ENCODE data around the gene WFIKKN1.

The WFIKKN1 gene

DNA sequence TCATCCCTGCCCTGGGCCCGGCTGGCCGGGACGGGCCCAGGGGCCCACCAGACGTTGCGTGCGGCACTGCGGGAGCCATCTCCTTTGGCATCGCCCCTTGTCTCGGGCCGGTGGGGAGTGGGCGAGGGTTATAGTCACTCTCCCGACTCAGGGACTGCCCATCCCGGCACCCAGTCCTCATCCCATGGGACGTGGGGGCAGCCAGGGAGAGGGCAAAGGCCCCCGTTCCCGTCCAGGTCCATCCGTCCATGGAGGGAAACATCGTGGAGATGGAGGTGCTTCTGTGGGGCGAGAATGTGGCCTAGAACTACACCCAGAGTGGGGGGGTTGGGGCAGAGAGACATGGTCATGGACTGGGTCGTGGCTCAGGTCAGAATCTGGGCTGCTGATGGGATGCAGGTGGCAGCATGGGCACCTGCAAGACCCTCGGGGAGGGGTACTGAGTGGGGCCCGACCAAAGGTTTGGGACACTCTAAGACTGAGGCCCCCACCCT, 15.9 kb downstream of the WFIKKN1 start (continued):
- TF ChIP-seq, protein P1, sequence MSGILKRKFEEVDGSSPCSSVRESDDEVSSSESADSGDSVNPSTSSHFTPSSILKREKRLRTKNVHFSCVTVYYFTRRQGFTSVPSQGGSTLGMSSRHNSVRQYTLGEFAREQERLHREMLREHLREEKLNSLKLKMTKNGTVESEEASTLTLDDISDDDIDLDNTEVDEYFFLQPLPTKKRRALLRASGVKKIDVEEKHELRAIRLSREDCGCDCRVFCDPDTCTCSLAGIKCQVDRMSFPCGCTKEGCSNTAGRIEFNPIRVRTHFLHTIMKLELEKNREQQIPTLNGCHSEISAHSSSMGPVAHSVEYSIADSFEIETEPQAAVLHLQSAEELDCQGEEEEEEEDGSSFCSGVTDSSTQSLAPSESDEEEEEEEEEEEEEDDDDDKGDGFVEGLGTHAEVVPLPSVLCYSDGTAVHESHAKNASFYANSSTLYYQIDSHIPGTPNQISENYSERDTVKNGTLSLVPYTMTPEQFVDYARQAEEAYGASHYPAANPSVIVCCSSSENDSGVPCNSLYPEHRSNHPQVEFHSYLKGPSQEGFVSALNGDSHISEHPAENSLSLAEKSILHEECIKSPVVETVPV (CRISPR knock-in tag; IDR thresholded peaks at IDR 0.05) = no peak
- TF ChIP-seq ZFP30 (CRISPR knock-in tag; IDR thresholded peaks at IDR 0.05) (no peak), ISL1 (CRISPR knock-in tag; IDR thresholded peaks at IDR 0.05) (no peak), ESRRG (CRISPR knock-in tag; IDR thresholded peaks at IDR 0.05) (no peak), ZNF70 (CRISPR knock-in tag; IDR thresholded peaks at IDR 0.05) (no peak), SNAI2 (CRISPR knock-in tag; IDR thresholded peaks at IDR 0.05) (no peak), ZNF565 (CRISPR knock-in tag; conservative IDR thresholded peaks at IDR 0.05; ENCODE audit: low read depth) (no peak), RARB (CRISPR knock-in tag; IDR thresholded peaks at IDR 0.05) (no peak), ZNF8 (CRISPR knock-in tag; IDR thresholded peaks at IDR 0.05) (no peak)
- TF ChIP-seq, protein P2, sequence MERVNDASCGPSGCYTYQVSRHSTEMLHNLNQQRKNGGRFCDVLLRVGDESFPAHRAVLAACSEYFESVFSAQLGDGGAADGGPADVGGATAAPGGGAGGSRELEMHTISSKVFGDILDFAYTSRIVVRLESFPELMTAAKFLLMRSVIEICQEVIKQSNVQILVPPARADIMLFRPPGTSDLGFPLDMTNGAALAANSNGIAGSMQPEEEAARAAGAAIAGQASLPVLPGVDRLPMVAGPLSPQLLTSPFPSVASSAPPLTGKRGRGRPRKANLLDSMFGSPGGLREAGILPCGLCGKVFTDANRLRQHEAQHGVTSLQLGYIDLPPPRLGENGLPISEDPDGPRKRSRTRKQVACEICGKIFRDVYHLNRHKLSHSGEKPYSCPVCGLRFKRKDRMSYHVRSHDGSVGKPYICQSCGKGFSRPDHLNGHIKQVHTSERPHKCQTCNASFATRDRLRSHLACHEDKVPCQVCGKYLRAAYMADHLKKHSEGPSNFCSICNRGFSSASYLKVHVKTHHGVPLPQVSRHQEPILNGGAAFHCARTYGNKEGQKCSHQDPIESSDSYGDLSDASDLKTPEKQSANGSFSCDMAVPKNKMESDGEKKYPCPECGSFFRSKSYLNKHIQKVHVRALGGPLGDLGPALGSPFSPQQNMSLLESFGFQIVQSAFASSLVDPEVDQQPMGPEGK (CRISPR knock-in tag; IDR thresholded peaks at IDR 0.05; ENCODE audit: borderline replicate concordance) = no peak
- TF ChIP-seq, protein P3, sequence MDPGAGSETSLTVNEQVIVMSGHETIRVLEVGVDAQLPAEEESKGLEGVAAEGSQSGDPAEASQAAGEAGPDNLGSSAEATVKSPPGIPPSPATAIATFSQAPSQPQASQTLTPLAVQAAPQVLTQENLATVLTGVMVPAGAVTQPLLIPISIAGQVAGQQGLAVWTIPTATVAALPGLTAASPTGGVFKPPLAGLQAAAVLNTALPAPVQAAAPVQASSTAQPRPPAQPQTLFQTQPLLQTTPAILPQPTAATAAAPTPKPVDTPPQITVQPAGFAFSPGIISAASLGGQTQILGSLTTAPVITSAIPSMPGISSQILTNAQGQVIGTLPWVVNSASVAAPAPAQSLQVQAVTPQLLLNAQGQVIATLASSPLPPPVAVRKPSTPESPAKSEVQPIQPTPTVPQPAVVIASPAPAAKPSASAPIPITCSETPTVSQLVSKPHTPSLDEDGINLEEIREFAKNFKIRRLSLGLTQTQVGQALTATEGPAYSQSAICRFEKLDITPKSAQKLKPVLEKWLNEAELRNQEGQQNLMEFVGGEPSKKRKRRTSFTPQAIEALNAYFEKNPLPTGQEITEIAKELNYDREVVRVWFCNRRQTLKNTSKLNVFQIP (CRISPR knock-in tag; IDR thresholded peaks at IDR 0.05; ENCODE audit: borderline replicate concordance, low read depth) = no peak

DNA sequence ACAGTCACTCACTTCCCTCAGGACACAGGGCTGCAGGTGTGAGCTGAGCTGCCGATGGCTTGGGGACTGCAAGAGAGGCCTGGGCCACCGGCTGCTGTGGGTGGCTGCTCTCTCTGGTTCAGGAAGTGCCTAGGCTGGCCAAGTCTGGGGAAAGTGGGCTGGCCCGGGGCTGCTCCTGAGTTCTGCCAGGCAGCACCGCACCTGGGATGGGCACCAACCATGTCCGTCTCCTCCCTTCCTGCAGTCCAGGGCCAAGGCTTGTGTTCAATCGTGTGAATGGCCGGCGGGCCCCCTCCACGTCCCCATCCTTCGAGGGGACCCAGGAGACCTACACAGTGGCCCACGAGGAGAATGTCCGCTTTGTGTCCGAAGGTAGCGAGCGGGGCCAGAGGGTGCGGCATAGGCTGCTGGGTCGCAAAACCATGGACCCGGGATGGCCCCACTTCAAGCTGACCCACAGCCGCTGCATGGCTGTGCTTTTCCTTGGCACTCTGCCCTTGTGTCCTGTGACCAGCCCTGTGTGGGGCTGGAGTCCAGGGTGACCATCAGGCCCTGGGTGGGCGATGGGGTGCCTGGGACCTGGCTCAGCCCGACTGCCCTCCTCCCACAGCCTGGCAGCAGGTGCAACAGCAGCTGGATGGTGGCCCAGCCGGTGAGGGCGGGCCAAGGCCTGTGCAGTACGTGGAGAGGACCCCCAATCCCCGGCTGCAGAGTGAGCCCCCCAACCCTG, 16.6 kb downstream of the WFIKKN1 start:
- ATAC-seq = no peak
- TF ChIP-seq ZNF70 (CRISPR knock-in tag; IDR thresholded peaks at IDR 0.05) (no peak), TCF4 (CRISPR knock-in tag; IDR thresholded peaks at IDR 0.05; ENCODE audit: borderline replicate concordance) (no peak), PPARA (CRISPR knock-in tag; IDR thresholded peaks at IDR 0.05; ENCODE audit: borderline replicate concordance) (no peak), ZNF565 (CRISPR knock-in tag; conservative IDR thresholded peaks at IDR 0.05; ENCODE audit: low read depth) (no peak), RARB (CRISPR knock-in tag; IDR thresholded peaks at IDR 0.05) (no peak), CREB5 (CRISPR knock-in tag; IDR thresholded peaks at IDR 0.05; ENCODE audit: low read depth) (no peak), OSR1 (CRISPR knock-in tag; IDR thresholded peaks at IDR 0.05) (no peak), ZFP30 (CRISPR knock-in tag; IDR thresholded peaks at IDR 0.05) (no peak), CSDC2 (CRISPR knock-in tag; IDR thresholded peaks at IDR 0.05) (no peak), ZC3H10 (CRISPR knock-in tag; IDR thresholded peaks at IDR 0.05) (no peak), ZNF8 (CRISPR knock-in tag; IDR thresholded peaks at IDR 0.05) (no peak), ESRRG (CRISPR knock-in tag; IDR thresholded peaks at IDR 0.05) (no peak)
- TF ChIP-seq, protein P4, sequence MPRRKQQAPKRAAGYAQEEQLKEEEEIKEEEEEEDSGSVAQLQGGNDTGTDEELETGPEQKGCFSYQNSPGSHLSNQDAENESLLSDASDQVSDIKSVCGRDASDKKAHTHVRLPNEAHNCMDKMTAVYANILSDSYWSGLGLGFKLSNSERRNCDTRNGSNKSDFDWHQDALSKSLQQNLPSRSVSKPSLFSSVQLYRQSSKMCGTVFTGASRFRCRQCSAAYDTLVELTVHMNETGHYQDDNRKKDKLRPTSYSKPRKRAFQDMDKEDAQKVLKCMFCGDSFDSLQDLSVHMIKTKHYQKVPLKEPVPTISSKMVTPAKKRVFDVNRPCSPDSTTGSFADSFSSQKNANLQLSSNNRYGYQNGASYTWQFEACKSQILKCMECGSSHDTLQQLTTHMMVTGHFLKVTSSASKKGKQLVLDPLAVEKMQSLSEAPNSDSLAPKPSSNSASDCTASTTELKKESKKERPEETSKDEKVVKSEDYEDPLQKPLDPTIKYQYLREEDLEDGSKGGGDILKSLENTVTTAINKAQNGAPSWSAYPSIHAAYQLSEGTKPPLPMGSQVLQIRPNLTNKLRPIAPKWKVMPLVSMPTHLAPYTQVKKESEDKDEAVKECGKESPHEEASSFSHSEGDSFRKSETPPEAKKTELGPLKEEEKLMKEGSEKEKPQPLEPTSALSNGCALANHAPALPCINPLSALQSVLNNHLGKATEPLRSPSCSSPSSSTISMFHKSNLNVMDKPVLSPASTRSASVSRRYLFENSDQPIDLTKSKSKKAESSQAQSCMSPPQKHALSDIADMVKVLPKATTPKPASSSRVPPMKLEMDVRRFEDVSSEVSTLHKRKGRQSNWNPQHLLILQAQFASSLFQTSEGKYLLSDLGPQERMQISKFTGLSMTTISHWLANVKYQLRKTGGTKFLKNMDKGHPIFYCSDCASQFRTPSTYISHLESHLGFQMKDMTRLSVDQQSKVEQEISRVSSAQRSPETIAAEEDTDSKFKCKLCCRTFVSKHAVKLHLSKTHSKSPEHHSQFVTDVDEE (CRISPR knock-in tag; IDR thresholded peaks at IDR 0.05) = no peak
- TF ChIP-seq, protein P3 (CRISPR knock-in tag; IDR thresholded peaks at IDR 0.05; ENCODE audit: borderline replicate concordance, low read depth) = no peak
- TF ChIP-seq, protein P1 (CRISPR knock-in tag; IDR thresholded peaks at IDR 0.05) = no peak

Data from SK-N-SH treated with all-trans-retinoic acid at 6 μM for 48 hours (cell line).